ENCODE measurements around the gene ZNF33B.
"Not testable (repeated sequence)": the region's sequence is repeated elsewhere in the genome, so short reads cannot be mapped to it uniquely, and the experiment has no call there.

The ZNF33B gene

GRCh38 chr10:42615419-42615818 lies 23.0 kb downstream of the ZNF33B start:
- no peak for DNase-seq (ENCODE audit: low spot score)

DNA sequence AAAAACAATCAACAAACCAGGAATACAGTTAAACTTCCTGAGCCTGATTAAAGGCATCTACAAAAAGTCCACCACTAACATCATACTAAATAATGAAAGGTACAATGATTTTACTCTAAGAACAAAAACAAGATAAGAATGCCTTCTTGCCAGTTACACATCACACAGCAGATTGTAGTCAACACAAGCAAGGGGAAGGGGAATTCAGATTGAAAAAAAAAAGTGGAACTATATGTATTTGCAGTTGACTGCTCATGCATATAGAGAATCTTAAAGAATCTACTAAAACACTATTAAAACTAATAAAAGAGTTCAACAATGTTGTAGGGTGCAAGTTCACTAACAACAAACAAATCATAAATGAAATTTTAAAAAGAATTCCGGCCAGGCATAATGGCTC lies 28.5 kb downstream of the ZNF33B start:
- no peak for DNase-seq (ENCODE audit: low spot score)

DNA sequence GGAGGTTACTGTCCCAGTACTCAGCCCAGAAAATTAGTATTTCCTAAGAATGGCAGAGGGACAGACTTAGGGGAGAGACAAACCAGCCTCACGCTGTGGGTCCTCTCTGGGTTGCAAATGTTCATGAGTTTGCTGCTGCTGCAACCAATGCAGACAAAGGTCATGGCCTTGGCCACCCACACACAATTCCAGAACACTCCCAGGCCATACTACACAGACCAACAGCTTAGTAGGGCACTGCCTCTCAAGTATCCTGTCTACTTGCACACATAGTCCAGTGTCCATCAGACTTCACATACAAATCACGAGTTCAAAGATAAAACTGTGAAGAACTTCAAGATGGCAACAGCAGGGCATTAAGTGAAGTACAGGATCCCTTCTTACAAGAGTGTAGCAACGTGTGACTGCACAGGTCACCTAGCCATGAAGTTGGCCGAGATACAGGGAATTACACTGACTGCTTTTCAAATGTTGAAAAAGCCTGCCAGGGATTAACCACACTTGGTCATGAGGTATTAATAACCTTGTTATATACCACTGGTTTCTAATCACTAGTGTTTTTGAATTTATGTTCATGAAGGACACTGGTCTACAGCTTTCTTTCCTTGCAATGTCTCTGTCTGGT lies 40.0 kb downstream of the ZNF33B start:
- DNase-seq (ENCODE audit: low spot score), result no peak

GRCh38 chr10:42596196-42596595 lies 42.2 kb downstream of the ZNF33B start:
- DNase-seq (ENCODE audit: low spot score), result no peak

DNA sequence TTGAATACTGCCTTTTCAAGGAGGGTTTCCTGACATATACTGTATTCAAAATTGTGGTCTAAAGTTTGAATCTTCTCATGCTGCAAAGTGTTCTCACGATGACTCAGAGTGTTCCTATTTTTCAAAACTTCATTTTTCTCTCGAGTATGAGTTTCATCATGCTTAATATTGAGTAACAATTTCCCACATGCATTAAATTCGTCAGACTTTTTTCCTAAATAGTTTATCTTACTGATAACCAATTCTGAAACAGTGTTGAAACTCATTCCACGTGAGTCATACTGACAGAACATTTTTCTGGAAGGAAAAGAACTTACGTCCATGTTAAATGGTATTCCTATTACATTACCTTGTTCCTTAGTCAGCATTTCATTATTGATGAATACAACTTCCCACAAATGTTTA lies 44.1 kb downstream of the ZNF33B start:
- DNase-seq (ENCODE audit: low spot score), result no peak

DNA sequence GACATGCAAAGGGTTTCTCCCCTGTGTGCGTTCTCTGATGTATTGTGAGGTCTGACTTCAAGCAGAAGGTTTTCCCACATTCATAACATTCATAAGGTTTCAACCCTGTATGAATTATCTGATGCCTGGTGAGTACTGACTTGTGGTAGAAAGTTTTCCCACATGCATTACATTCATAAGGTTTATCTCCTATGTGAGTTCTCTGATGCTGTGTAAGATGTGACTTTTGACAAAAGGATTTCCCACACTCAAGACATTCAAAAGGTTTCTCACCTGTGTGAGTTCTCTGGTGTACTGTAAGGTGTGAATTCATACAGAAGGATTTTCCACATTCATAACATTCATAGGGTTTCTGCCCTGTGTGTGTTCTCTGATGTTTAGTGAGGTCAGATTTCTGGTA lies 45.1 kb downstream of the ZNF33B start:
- no peak for DNase-seq (ENCODE audit: low spot score)

- DNase-seq (ENCODE audit: low spot score), result no peak
Measured at GRCh38 chr10:42583828-42584227, 54.5 kb downstream of the ZNF33B start.

- DNase-seq (ENCODE audit: low spot score), result no peak
Measured at GRCh38 chr10:42578019-42578418, 60.4 kb downstream of the ZNF33B start.

- no peak for DNase-seq (ENCODE audit: low spot score)
Measured at GRCh38 chr10:42576338-42576737, 62.0 kb downstream of the ZNF33B start.

- no peak for DNase-seq (ENCODE audit: low spot score)
Measured at GRCh38 chr10:42574336-42574735, 64.0 kb downstream of the ZNF33B start.

DNA sequence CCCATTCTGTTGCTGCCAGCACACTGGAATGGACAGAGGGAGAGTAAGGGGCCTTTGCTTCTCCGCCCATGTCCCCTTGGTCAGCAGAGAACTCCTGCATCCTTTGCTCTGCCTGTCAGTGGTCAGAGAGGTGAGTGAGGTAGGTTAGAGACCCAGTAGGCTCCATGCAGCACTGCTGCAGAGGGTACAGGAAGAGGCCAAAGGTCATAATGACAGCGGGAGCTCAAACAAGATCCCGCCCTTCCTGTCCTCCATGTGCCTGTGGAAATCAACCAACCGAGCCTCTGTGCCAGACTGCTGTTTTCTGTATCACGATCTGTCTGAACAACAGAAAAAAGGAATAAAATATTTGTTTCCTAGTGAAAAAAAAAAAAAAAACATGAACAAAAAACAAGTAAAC lies 81.4 kb downstream of the ZNF33B start:
- DNase-seq (ENCODE audit: low spot score), result no peak

DNA sequence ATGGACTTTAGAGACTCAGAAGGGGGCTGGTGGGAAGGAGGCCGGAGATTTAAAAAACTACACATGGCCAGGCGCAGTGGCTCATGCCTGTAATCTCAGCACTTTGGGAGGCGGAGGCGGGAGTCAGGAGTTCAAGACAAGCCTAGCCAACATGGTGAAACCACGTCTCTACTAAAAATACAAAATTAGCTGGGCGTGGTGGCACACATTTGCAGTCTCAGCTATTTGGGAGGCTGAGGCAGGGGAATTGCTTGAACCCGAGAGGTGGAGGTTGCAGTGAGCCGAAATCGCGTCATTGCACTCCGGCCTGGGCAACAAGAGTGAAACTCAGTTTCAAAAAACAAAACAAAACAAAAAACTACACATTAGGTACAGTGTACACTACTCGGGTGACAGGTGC lies 84.8 kb downstream of the ZNF33B start:
- DNase-seq (ENCODE audit: low spot score), result not testable (repeated sequence)

DNA sequence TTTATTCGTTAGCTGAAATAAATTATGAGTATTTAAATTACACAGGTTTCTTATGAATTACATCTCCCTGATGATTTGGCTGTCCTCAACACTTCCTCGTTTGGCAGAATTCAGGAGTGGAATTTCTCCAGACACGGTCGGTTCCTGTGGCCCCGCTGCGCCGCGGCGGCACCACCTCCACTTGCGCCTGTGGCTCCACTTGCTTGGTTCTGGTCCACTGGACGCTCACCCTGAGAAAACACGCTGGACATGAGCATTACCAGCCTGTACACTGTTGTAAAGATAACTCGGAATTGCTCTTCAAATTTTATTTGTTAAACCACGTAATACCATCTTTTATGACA lies 85.3 kb downstream of the ZNF33B start:
- DNase-seq (ENCODE audit: low spot score), result no peak

- peak; percentile 95 for DNase-seq (ENCODE audit: low spot score)
Measured at GRCh38 chr10:42552188-42553063, 85.9 kb downstream of the ZNF33B start.

DNA sequence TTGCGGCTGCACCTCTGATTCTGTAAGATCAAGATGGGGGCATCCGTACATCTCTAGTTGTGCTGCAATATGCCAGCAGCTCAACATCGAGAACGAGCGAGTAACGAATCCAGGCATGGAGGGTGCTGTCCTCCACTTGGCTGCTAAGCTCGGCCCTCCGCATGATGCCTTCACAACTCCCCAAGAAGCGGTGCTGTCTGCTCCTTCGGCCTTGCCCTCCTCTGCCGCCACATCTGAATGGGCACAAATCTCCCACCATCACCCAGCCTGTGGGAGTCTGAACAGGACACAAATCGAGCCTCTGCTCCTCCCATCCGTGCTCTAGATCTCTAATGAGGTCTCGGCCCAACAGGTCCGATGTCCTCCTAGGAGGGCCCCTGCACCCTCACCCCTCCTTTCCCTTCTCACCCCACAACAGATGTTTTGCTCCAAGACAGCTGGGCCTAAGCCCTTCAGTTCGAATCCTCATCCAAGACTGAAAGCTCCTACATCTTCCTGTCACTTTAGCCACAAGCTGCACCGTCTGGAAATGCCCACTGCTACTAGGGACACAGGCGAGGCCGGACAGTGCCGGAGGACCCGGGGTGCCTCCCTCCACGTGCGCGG lies 86.7 kb downstream of the ZNF33B start:
- DNase-seq (ENCODE audit: low spot score), result no peak

- DNase-seq (ENCODE audit: low spot score), result no peak
Measured at GRCh38 chr10:42549851-42550250, 88.5 kb downstream of the ZNF33B start.

GRCh38 chr10:42548254-42548653 lies 90.1 kb downstream of the ZNF33B start:
- DNase-seq (ENCODE audit: low spot score), result no peak

DNA sequence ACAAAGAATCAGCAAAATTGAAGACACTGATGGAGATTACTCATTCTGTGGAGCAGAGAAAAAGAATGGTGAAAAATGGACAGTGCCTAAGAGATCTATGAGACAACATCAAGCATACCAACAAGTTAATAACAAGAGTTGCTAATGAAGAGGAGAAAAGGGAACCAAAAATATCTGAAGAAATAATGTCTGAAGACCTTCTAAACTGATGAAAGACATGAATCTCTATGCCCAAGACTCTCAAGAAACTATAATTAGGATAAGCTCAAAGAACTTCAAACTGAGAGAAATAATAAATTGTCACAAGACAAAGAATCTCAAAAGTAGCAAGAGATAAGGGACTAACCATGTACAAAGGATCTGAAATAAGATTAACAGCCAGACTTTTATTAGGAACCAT lies 93.4 kb downstream of the ZNF33B start:
- DNase-seq (ENCODE audit: low spot score), result no peak

DNA sequence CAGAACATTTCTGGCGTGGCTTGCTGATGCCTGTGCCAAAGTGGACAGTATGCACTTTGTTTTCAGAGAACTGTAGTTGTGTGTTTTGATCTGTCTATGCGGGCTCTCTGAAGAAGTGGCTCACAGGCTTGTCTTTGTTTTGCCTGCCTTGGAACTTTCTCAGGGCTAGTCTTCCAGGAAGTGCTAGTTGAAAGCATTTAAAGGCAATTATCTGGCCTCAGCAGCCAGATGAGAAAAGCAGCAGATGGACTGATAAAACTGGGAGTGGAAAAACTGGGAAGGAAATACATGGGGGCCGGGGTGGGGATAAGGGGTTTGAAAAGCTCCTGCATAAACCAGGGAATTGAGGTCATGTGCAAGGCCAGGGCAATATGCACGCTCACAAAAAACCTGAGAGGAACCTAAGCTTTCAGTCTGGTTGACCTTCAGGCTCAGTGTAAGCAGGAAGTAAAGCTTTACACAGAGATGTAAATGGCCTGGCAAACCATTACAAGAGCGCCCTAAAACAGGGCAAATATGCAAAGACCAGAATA lies 94.5 kb downstream of the ZNF33B start:
- no peak for DNase-seq (ENCODE audit: low spot score)

Measured in kidney capillary endothelial cell (primary cell).